HG02623 (cell line): Measurements from ENCODE around the gene FCMR.

Experiments
- ATAC-seq: cut with Tn5 transposase; IDR thresholded peaks from one replicate; pipeline ENCODE4 v1.9.1; 2021; ENCODE audit warnings: moderate library complexity; ENCODE audit not compliant: unreplicated experiment

The FCMR gene, protein sequence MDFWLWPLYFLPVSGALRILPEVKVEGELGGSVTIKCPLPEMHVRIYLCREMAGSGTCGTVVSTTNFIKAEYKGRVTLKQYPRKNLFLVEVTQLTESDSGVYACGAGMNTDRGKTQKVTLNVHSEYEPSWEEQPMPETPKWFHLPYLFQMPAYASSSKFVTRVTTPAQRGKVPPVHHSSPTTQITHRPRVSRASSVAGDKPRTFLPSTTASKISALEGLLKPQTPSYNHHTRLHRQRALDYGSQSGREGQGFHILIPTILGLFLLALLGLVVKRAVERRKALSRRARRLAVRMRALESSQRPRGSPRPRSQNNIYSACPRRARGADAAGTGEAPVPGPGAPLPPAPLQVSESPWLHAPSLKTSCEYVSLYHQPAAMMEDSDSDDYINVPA

DNA sequence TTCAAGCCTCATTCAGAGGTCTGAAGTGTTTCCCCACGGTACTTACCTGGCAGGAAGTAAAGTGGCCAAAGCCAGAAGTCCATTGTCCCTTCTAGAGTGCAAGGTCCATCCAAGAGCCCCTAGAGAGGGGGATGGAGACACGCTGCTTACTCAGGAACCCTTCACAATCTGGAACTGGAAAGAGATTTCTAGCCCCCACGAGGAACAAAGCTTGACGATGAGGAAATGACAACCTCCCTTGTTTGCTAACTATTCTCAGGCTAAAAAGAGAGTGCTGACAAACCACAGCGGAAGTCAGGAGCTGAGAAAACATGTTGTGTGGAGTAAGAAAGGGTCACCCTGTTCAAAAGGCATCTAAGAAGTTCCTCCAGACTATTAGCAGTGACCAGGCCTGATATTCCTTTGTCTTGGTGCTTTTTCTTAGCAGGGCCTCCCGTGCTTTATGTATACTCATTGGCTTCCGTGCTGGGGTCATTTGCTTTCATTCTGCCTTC, at the start of gene FCMR:
FCMR (minus strand) TSS at position 170 of the 494 bp plus-strand sequence; CDS start at position 83, 87 bp downstream.
- no peak for ATAC-seq

DNA sequence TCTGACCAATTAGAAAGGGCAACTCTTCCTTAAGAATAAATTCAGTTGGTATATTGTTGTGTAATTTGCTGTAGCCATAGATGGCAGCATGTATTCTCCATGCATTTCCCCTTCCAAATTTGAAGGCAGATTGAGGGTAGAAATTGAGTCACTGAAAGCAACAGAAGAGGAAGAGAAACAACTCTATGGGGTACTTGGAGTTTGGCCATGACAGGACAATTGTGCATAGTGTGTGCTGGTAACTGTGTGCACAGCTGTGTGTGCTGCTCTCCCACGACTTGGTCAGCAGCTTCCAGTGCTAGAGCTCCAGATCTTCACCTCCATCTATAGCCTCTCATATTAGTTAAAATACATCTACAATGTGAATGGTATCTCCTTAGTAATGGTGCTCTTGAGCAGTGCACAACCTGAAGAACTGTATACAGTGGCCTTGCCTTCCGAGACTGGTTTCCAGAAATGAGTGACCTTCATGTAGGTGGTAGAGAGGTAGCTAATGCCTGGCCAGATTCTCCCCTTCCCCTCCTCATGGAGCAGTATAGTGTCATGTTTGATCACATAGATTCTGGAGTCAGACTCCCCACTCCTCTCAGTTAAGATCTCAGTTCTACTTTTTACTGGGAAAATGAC, 49.4 kb upstream of the FCMR start:
- ATAC-seq: no peak

DNA sequence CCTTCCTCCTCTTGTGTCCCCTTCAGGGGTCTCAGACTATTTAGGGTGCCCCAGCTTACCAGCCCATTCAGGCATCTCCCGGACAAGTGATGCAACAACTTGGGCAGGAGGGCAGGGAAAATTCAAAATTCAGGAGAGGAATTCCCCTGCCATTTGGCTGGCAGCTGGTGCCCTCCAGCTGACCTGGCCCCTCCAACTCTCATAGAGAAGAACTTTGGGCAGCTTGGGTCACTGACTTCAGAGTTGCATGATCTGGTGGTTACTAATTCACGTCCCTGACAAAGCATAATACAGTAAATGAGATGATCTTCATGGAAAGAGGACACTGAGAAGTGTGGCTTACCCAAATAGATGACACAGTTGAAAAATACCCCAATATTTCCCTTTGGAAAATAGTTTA, 48.7 kb upstream of the FCMR start, which contains the start of gene FCAMR:
FCAMR (minus strand) TSS at position 15 of the 400 bp plus-strand sequence. CDS start 335 bp downstream, outside the sequence.
- ATAC-seq: no peak

DNA sequence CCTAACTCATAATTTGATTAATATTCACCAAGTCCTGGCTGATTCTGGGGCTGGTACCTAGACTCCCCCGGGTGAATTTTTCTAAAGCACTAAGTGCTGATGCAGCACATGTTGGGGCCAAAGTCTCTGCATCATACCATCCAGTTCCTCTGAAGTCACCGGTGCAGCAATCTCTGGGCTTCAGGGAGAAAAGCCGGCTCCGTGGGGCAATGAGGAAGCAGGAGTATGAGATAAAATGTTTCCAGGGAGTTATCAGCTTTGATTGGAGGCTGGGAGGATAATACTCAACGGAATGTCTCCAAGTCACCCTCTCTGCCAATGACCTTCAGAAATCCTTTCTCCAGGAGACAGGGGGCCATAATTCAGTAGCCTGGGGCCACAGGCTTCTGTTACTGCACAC, 47.3 kb upstream of the FCMR start:
- ATAC-seq: no peak

DNA sequence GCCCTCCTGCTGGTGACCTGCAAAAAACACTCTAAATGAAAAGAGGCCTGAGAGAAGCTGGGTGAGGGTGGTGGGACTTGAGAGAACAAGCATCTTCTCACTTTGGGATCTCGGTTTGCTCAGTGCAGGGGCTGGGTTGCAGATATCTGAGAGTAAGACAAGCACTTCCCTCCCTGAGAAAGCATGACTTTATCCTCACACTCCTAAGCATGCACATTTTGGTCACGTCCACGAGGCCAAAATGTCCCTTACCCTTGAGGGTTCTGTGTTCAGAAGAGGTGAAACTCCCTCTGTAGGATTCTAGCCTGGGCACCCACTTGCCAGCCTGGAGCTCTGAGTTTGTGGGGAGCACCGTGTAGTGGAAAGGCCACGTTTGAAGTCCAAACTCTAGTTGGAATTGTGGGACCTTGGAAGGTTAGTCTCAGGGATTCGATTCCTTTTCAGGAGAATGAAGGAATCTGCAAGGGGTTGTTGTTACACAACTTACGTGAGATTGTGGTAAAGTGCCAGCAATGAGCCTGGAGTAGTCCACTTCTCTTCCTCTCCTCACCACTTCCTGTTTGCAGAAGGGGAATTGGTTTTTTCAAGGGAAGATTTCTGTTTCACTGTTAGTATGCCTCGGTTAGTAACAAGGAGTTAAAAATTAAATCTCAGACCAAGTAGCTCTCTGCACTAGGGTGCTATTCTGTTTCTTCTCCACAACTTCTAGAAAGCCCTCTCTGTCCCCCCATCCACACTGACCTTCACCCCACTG, 45.5 kb upstream of the FCMR start:
- ATAC-seq: no peak

DNA sequence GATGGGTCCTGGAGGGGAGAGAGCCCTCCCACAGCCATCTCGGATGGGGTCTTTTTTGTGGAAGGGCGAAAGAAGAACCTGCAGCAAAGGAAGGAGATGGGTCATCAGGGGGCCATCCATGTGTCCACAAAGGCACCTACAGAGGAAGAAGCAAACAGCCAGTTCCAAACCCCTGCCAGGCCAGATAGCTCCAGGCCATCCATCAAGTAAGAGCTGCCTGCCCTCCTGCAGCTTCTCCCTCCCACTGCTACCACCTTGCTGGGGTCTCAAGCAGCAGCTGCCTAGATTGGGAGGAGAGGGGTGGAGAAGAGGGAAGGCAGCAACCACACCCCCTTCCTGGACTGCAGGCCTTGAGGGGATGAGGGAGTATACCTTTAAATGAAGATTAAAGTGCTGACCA, 44.0 kb upstream of the FCMR start:
- no peak for ATAC-seq

DNA sequence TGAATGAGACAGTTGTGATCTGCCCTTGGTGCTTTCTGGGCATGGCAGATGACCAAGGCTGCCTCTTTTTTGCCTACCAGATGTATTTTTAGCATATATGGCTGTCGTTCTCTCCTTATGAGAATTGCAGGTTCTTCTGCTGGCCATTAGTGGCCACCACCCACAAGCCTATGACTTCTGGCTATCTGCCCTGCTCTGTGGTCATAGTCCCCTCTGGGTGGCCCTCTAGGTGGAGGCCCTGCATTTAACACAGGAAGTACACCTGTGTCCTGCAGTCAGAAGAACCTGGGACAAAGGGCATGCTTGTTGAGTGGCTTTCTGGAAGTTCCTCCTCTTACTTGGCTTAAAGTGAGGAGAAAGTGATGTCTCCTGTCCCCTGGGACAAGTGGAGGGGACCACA, 42.0 kb upstream of the FCMR start:
- no peak for ATAC-seq

DNA sequence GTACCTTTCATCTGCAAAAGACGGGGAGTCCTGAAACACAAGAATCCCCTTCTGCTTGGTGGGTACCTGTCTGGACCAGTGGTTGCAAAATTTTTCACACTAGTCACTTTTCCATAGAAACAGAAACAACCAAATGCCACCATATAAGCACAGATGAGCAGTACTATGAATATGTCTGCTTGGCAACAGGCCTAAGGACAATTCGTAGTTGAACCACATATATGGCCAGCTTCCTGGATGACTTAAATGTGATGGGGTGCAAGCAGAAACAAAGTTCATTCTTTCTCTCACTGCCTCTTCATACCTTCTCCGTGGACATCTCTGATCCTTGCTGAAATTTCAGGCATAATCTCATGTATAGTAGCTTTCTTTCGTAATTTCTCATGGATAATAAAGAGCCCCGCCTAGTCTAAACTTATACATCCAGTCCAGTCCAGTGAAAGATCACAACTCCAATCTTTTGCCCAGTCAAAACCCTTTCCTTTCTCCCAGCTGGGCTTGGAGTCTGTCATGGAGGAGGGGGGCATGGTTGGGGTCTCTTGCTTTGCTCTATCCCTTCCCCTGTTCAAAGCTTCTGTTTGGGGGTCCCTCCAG, 41.5 kb upstream of the FCMR start:
- ATAC-seq: no peak

DNA sequence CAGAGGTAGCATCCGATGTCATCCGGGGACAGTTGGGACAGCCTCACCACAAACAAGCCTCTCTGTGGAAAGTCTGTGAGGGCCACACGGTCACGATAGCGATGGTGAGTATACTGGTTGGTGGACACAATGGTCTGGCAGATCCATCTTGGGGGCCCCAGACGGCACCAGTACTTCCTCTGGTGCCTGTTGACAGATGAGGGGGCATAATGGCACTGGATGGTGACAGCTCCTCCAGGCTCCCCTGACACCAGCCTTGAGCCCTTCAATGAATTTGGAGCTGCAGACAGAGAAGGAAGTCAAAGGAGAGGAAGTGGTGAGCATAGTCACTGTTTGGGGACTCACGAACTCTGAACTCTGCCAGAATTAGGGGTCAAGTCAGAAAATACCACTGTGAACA, 40.5 kb upstream of the FCMR start:
- ATAC-seq: no peak

DNA sequence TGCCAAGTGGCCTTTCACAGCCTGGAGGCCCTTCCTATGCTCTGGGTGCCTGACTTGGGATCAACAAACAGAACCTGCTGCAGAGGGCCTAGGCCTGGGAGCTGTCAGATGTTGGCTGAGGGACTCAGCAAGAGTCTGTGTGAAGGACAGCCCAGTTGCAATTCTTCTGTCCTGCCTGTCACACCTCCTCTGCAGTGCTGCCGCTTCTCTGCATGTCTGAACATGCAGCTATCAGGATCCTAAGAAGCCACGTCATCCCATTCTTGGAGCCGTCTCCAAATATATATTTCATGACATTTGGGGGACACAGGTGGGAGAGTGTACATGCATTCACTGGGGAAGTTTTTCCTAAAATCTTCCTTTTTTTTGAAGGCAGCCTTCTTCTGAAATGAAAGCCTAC, 39.9 kb upstream of the FCMR start:
- ATAC-seq: no peak

DNA sequence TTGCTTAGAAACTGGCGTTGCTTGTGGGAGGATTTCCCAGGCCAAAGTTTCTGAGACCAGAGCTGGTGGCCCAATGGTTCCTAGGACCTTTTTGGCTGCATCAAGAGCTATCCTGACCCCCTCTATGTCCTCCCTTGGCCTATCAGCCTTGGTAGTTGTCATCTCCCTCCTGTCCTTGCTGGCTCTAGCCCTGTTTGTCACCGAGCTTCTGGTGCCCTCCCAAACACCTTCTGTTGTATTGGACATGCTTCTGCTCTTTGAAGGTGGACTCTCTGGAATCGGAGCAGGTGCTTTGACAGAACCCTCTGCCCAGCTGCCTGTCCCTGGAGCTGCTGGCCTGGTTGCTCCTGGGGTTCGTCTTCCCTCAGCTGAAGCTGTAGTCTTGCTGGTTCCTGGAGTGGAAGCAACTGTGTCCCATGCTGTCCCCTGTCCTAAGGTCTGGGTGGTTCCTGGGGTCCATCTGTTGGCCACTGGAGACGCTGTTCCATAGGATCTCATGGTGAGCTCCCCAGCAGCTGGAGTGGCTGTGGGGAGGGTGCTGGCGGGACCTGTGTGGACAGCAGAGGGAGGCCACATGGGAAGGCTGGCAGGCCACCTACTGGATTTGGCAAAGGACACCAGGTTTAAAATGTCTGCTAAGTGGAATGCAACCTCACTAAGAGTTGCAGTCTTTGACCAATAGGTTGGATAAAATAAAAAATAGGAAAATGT, 39.1 kb upstream of the FCMR start:
- no peak for ATAC-seq

DNA sequence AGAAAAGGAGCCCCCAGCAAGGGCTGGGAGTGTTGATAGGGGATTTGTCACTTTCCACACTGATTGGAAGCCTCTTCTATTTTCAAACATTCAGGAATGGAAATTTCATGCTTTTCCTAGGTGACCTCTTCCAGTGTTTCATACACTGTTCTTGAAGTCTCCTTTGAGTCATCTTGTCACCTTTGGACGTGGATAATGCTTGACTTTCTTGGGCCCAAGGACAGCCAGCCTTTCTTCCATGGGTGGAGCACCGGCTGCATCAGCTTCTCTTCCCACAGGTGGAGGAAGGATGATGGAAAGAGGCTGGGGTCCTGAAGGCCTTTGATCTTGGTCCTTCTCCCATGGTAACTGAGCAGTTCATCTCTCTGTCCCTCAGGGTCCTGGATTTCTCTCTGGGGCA, 36.4 kb upstream of the FCMR start:
- ATAC-seq: no peak

DNA sequence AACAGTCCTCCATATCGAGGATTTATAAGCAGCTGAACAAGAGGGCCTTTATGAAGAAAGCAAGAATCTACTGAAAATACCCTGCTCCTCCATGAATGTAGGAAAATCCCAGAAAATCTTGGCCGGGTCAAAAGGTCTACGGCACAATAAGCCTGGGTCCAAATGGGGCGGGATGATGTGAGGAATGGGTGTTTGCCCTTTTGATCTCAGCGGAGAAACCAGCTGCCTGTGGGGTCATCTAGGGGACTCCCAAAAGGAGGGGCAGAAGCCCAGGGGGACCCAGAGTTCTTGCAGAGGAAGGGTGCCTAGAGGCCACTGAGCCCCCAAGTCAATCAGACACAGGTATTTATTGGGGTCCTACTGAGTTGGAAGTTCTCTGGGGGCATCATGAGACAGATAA, 35.9 kb upstream of the FCMR start:
- no peak for ATAC-seq

DNA sequence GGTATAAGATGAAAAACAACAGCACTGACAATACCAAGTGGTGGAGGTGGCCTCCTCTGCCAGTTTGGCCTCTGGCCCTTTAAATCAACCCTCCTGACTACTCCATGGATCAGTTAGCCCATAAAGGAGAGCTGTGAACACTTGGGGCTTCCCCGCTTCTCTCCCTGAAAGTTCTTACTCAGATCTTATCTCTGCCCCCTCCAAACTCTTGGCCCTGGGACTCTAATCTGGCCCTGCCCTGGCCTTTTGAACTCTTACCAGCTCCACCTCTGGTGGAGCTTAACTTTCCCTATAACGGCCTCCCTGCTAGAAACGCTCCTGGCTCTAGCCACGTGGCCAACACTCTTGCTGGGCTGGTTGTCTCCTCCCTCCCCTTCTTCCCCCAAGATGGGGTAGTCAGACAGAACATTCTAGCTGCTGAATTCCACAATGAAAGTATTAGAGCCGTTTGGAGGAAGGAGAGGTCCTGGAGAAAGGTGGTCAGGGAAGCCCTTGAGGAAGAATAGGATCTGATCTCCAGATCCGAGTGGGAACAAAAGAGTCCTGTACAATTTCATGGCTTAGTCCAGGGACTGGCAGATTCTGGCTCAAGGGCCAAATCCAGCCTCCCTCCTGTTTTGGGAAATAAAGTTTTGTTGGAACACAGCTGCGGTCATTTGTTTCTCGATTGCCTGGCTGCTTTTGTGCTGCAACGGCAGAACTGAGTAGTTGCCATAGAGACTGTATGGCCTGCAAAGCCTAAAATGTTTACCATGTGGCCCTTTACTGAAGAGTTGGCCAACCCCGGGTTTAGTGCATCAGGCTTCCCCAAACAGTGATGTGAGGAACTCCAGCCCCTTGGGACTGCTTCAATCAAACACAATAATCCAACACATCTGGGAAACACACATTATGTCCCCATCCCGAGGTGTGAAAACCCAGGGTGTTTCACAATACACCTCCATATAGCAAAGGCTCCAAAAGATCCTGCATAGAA, 34.0 kb upstream of the FCMR start:
- peak; percentile 46 for ATAC-seq

DNA sequence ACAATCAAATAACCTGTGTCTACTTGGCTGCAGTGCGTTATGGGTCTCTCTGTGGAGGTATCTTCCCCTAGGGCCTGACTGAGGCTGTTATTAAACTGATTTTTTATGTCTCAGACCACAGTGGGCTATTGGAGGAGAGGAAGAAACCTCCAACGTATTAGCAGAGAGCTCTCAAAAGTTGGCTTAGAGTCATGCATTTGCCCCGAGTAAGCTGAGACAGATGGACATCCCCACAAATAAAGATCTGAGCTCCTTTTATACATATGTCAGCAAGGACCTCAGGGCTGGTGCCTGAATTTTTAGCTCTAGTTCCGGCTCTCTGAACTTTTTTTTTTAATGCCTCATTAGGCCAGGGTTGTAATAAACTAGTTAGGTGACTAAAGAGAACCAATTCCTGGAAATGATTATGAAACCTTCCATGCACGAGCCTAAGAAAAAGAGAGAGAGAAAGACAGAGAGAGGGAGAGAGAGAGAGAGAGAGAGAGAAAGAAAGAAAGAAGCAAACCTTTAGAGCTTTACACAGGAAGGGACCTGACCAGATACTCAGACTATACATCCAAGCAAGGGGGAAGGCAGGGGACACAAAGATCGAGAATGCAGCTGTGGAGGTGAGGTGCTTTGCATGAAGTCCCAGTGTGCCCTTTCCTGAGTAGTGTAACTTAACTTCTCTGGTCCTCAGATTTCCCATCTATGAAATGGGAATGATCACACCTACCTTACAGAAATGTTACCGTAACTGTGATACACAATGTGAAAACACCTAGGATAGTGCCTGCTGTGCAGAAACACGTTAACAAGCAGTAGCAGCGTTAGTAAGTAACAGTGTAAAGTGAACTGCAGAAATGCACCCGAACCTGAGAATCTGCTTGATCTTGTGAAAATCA, 33.0 kb upstream of the FCMR start:
- no peak for ATAC-seq

DNA sequence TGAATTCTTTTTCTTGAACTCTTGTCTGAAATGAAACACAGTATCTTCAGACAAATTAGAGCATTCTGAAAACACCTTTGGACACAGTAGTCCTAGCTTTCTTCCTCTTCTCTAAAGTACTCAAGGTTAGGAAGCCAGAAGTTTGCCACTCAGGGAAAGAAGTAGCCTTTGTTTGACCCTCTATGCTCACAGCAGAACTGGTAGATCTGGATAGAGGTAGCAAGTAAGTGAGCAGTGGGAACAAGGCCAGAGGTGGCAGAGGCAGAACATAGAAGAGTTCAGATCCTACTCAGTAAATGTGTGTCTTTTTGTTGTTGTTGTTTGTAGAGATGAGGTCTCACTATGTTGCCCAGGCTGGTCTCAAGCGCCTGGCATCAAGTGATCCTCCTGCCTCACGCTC, 31.9 kb upstream of the FCMR start:
- ATAC-seq: no peak

DNA sequence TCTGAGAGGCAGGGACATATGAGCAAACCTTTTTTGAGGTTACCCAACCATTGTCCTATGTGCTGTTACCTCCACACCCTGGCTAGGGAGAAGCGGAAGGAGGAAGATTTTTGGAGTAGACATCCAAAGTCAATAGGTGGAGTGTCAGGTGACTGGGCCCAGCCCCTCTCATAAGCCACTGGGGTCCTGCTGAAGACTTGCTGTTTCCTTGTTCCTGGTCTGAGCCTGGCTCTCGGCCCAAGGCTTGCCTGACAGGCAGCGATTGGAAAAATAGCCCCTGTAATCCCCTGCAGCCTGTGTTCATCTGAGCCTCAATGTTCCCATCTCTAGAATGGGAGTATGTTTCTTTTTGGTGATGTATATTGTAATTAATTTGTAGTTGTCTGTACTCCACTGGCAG, 31.4 kb upstream of the FCMR start:
- no peak for ATAC-seq

DNA sequence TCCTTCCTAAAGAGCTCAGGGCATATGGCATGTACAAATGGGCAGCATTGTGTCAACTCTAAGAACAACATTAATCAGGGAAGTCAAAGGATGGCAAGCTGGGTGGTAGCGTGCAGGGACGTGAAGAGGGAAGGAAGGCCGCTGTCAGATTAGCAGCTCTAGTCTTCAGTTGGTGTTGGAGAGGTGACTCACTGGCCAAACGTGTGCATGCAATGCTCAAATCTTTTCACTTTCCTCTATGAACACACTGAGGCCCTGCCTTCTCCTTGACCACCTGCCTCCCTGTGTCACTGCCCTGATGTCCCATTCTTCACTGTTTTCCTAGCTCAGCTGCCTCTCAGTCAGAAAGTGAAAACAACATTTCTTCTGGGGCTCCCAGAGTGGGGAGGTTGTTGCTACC, 30.4 kb upstream of the FCMR start:
- ATAC-seq: no peak
